ENCODE measurements around the gene CRPPA.
"Not testable (repeated sequence)": the region's sequence is repeated elsewhere in the genome, so short reads cannot be mapped to it uniquely, and the experiment has no call there.

Gene CRPPA

GRCh38 chr7:16421333-16422102, at the start of gene CRPPA:
TSS of gene CRPPA (minus strand) at chr7:16421538. CDS start at chr7:16421322, 216 bp downstream.
- DNase-seq = peak; percentile 54

- no peak for DNase-seq
Observed at GRCh38 chr7:16465469-16466361, 44.4 kb upstream of the CRPPA start, which contains the start of gene SOSTDC1. TSS of gene SOSTDC1 (minus strand) at chr7:16465738. CDS start at chr7:16465668, 70 bp downstream.

DNA sequence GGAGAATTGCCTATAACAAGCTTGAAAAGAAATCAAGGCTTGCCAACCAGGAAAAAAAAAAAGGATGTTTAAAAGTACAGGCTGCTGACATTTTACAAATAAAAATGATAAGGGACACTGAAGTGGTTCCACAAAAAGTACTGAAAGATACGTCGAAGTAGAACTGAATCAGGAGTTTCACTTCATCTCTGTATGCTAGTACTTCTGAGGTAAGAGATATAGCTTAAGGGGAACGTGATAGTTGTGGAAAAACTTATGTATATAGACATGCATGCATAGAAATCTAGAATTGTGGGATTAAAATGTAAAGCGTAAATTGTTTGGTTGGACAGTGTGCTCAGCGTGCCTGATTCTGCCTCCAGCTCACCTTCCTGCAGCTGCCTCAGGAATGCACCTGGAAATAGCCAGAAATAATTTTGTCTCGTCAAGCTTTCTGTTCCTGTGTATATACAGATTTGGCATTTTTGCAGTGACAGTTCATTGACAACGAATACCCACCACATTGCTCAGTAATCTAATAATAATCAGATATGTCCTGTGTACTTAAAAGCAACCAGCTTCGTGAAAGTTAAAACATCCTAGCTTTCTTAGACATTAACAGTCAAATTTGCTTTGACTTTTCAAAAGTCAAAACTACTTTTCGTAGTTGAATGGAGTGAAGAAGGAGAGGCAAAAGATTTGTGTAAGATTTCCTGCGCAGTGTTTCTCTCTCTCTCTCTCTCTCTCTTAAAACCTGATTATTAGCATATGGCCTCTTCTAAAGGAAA, 42.8 kb upstream of the CRPPA start:
- no peak for DNase-seq

DNA sequence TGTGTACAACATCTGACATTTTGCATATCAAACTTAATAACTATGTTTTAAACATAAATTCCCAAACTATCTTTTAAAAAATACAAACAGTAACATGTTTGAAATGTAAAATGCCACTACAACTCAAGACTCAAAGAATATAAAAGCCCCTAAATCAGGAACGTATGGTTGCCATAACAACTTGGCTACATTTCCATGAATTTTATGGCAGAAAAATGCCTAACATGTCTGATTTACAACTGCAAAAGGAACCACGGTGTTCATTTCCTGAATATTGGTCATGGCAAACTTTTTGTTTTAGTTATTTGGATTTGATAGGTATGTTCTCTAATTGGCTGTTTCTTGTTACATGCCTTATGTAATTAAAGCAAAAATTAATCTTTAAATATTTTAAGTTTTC, 42.2 kb upstream of the CRPPA start:
- DNase-seq = no peak

GRCh38 chr7:16462431-16462889, 41.1 kb upstream of the CRPPA start:
- no peak for DNase-seq

DNA sequence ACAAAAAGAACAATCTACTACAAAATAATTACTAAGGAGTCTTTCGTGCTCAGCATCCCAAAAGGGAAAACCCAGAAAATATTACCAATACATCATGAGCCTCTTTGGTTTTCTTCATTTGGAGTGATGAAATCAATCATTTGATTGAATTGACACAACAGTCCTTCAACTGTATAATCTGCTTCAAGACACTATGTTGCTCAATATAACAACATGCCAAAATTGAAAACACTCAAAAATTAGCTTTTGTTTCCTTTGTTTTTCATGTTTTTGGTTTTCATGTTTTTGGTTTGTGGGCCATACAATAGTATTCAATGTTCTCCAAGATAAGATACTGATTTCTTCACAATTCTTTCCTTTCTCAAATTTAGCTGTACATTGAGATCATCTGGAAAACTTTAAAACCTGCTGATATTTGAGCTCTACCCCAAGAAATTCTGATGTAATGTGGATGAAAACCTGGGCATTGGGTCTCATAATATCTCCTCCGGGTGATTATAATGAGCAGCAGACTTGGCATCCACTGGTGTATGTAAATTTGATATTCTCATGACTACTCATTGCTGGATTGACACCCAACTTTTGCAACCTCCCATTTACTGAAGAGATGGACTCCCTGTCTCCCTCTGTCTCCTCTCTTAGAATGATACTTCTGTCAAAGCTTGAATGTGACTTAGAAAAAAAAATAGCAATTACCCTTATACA, 39.6 kb upstream of the CRPPA start:
- no peak for DNase-seq

GRCh38 chr7:16456303-16456702, 35.0 kb upstream of the CRPPA start:
- DNase-seq = not testable (repeated sequence)

DNA sequence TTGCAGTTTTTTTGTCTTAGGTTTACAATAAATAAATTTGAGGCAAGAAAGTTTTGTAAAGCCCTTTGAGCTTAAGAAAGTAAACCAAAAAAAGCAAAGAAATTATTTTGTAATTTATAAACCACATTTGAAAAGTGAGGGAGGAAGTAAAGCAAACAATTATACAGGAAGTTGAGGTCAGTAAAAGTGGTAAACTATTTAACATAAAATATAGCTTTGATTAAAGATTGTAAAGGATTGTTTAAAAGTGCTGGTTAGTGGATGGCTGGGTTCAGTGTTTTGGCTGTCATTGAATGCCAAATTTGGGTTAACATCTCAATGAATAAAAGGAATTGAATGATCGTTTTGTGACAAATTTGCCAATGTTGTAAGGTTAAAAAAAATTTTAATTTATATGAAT, 34.3 kb upstream of the CRPPA start:
- DNase-seq = no peak

DNA sequence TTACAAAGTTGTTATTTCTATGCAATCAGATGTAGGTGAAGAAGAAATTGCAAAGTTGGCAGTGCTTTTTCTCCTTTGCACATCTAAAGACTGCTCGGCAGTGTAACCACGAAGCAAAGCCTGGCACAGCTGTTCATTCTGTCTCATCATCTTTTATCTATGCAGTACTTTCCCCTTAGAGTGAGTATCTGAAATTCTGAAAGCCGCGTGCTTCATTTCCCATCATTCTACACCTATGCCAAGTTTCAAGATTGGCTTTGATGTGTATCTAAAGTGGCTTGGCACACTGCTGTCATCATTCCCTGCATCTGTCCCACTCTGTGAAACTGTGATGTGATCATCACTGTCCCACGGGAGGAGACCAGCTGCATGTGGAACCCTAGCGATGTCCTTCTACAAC, 29.0 kb upstream of the CRPPA start:
- DNase-seq = no peak

DNA sequence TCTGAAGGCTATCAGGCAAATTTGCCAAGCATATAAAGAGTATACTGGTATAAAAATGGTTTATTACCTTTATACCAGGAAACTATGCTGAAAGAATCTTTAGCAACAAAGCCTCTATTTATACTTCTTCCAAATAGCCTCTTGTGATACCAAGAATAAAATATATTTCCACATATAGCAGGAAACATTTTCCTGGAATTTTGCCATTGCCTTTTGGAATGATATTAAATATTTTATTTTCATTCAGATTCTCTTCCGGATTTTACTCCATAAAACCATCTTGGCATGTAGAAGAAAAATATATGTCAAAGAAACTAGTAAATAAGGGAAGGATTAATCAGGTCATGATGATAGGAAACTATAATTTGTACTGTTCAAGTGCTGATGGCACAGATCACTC, 26.5 kb upstream of the CRPPA start:
- no peak for DNase-seq

DNA sequence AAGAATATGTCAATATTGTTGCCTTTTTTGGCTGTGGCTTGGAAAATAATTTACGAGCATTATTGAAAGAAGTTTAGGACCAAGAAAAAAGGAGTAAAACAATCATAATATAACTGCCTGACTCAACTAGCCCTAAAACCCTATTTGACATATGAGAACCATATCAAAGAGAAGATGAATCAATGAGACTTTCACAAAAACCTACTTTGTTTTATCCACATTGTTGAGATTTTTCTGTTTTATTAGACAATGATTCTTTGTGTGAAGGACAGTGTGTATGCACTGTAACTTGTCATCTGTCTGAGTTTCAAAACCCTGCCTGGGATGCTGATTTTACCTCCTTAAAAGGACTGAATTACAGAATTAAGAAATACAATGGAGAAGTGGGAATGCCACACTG, 25.2 kb upstream of the CRPPA start:
- no peak for DNase-seq

- peak; percentile 21 for DNase-seq
Observed at GRCh38 chr7:16443871-16444270, 22.5 kb upstream of the CRPPA start.

DNA sequence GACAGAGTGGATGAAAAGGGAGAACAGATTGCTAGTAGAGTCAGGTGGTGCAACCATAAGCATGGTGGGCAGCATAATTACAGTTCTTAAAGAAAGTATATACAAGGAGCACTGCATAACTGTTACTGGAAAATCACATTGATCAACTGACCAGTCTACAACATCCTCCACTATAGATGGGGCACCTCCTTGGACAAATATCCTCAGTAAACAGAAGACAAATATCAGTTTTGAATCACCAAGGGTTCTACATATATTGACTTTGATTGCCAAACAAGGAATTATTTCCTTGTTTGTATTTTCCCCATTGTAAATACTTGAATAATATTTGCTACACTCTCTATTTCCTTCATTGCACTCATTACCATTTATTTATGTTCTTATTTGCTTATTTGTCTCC, 17.6 kb upstream of the CRPPA start:
- no peak for DNase-seq

DNA sequence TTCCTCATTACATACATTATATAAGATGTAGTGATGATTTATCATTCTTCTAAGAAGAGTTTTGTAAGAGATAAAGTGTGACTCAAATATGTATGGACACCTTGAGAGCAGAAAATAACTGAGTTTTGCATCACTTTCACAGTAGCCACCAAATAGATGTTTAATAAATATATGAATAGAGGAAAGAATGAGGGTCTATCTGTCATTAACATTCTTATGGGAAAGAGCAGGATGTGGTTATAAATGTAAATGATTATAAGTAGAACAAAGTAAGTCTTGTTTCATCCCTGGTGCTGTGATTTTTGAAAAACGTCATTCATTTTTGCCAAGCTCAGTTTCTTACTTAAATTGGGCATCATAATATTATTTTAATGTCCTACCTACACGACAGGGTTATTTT, 15.0 kb upstream of the CRPPA start:
- no peak for DNase-seq

DNA sequence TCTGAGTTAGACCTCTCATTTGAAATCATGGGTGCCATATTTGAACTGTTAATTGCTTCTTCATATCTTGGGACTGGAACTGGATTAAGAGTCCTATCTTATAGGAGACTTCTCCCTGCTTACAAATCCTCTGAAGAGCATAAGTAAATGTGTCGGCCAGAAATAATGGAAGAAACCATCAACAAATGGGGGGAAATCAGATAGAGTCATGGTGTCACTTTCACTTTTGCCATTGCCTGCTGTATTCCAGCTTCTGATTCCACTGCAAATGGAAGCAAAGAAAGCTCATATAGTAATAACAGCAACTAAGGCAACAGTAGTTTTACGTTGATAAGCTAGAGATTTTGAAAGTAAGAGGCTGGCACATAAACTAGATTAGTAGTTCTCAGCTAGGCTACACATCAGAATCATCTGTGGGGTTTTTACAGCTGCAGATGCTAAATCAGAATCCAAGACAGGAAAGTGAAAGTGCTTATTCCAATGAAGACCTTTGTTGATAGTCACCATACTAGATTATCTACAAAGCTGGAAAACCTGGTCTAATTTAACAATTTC, 12.3 kb upstream of the CRPPA start:
- DNase-seq = peak; percentile 84

DNA sequence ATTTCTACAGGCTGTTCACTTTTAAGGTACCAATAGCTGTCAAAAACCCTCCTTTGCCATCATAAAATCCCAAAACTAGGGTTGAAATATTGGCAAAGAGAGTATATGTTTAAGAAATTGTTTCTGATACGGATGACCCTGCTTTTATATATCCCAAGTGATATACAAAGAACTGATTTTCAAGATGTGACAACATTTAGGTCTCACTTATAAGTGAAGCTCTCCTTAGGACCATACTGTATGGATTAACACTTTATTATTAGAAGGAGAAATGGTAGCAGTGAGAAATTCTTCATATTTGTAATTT, 11.0 kb upstream of the CRPPA start:
- no peak for DNase-seq

DNA sequence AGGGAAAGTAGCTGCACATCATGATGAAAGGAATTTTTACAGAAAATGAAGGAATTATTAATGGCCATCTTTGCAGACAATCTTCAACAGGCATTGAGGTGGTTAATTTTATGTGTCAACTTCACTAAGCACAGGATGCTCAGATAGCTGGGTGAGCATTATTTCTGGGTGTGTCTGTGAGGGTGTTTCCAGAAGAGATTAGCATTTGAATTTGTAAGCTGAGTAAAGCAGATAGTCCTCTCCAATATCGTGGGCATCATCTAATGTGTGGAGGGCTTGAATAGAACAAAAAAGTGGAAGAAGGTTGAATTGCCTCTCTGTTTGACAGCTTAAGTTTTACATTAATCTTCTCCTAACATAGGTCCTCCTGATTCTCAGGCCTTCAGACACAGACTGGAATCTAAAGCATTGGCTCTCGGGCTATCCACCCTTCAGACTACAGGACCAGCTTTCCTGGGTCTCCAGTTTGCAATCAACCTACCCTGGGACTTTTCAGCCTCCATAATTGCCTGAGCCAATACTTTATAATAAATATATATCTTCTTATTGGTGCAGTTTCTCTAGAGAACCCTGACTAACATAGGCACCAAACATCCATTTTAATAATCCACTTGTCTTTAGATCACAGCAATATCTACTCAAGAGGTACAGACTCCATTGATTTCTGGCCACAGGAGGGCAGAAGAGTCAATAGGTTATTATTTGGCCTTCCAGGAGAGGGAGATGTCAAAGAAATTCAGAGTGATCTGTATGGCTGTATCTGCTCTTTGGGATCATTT, 10.5 kb upstream of the CRPPA start:
- peak; percentile 82 for DNase-seq

DNA sequence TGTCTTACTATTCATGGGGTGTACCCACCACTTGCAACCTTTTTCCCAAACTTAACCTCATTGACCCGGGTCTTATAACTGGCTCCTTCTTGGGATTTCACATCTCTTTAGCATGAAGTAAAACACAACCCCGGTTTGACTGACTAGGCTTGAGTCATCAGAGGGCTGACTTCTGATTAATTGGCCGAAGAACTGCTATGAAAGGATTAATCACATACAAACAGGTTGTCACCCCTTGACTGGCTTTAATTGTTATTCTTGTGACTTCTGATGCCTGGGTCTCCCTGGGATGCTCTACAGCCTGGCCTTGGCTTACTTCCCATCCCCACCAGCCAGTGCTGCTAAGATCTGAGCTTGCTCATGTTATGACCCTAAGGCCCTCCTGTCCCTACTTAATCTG, 8.8 kb upstream of the CRPPA start:
- DNase-seq = no peak

DNA sequence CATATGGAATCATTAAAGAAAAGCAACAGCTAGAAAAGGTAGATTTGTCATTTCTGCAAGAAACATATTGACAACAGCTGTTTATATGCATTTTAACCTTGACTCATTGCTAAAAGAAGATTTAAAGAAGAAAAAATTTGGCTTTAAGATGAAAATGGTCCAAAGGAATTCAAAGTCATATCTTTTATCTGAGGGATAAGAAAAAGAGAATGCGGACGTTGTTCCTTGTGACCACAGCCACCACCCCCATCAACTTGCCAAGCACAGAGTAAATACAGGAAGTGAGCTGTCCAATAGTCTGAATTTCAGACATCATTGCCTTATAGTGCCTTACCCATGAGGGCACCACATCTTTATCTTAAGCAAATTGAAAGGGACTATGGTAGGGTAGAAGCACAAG, 7.3 kb upstream of the CRPPA start:
- peak; percentile 62 for DNase-seq

- no peak for DNase-seq
Observed at GRCh38 chr7:16428182-16428581, 6.8 kb upstream of the CRPPA start.

GRCh38 chr7:16423761-16424160, 2.4 kb upstream of the CRPPA start:
- no peak for DNase-seq

DNA sequence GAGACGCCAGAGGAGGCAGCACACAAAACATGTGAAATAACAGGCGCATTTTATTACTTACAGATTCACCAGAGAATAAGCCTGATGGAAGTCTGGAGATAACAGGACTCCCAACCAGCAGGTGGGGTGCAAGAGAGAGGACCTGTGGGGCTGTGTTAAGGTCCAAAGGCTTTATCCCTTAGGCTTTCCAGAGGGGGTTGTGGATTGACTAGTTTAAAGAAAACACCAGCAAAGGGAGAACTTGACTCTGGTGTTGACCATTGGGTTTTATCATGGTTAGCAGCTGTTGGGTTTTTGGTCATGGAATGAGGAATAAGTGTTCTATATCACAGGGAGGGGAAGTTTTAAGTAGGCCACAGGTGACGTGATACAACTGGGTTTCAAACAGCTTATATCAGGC, 1.6 kb upstream of the CRPPA start:
- peak; percentile 72 for DNase-seq
